GM23338 (cell line): ENCODE measurements around the gene CACNA2D2. TPM values are rescaled to one million over a fixed set of nuclear protein-coding genes. Genes with fewer than 3 reads are reported as not detected.

Experiments
- ATAC-seq: fragments of 200-7000 bp; cut with Tn5 transposase; 3 replicates; pipeline ENCODE4 v1.9.1; 2020
- DNase-seq: peaks from one replicate; pipeline ENCODE4 v3.0.0-alpha.2; 2015; ENCODE audit warnings: low spot score
- H2AFZ ChIP-seq: fragments of 200-600 bp; sonication (generic); 2 replicates; pipeline ENCODE4 v1.8.0; 2016; ENCODE audit warnings: antibody characterized with exemption, mild to moderate bottlenecking, moderate library complexity
- H3F3A ChIP-seq: fragments of 200-600 bp; sonication (generic); replicated peaks from 2 replicates; pipeline ENCODE4 v1.8.0; 2017; ENCODE audit warnings: antibody characterized with exemption, mixed run types, low read depth
- H3K27ac ChIP-seq: fragments of 200-600 bp; sonication (generic); 2 replicates; pipeline ENCODE4 v1.6.1; 2016; ENCODE audit warnings: low read depth
- H3K27me3 ChIP-seq: fragments of 200-600 bp; sonication (generic); 2 replicates; pipeline ENCODE4 v1.8.0; 2016; ENCODE audit warnings: mild to moderate bottlenecking, mixed run types, moderate library complexity; ENCODE audit not compliant: insufficient read depth
- H3K36me3 ChIP-seq: fragments of 200-600 bp; sonication (generic); 2 replicates; pipeline ENCODE4 v1.8.0; 2016; ENCODE audit warnings: mild to moderate bottlenecking; ENCODE audit not compliant: insufficient read depth
- H3K4me1 ChIP-seq: fragments of 200-600 bp; sonication (generic); 2 replicates; pipeline ENCODE4 v1.8.0; 2016; ENCODE audit warnings: mild to moderate bottlenecking, moderate library complexity; ENCODE audit not compliant: insufficient read depth
- H3K4me2 ChIP-seq: fragments of 200-600 bp; sonication (generic); 2 replicates; pipeline ENCODE4 v1.7.1; 2017; ENCODE audit warnings: mixed run types
- H3K4me3 ChIP-seq: fragments of 200-600 bp; sonication (generic); 2 replicates; pipeline ENCODE4 v1.6.1; 2016; ENCODE audit warnings: mixed run types
- H3K79me2 ChIP-seq: fragments of 200-600 bp; sonication (generic); replicated peaks from 2 replicates; pipeline ENCODE4 v1.8.0; 2017; ENCODE audit warnings: mild to moderate bottlenecking; ENCODE audit not compliant: insufficient read depth
- H3K9me2 ChIP-seq: fragments of 200-600 bp; sonication (generic); 2 replicates; pipeline ENCODE4 v1.8.0; 2017; ENCODE audit not compliant: insufficient read depth
- H4K20me1 ChIP-seq: fragments of 200-600 bp; sonication (generic); replicated peaks from 2 replicates; pipeline ENCODE4 v1.8.0; 2017; ENCODE audit warnings: mild to moderate bottlenecking; ENCODE audit not compliant: insufficient read depth
- H3K27ac Mint-ChIP-seq: 2 replicates; pipeline ENCODE4 v1.8.0; 2020; ENCODE audit warnings: inconsistent platforms, mild to moderate bottlenecking, moderate library complexity, mixed read lengths
- H3K27me3 Mint-ChIP-seq: 3 replicates; pipeline ENCODE4 v1.8.0; 2022; ENCODE audit warnings: low read depth, mild to moderate bottlenecking, moderate library complexity, mixed read lengths, inconsistent platforms; ENCODE audit not compliant: insufficient read depth, poor library complexity
- H3K36me3 Mint-ChIP-seq: 3 replicates; pipeline ENCODE4 v1.8.0; 2021; ENCODE audit warnings: low read depth, mild to moderate bottlenecking, inconsistent platforms, moderate library complexity, mixed read lengths
- H3K4me1 Mint-ChIP-seq: 3 replicates; pipeline ENCODE4 v1.8.0; 2020; ENCODE audit warnings: mild to moderate bottlenecking, inconsistent platforms, mixed read lengths
- H3K4me3 Mint-ChIP-seq: 3 replicates; pipeline ENCODE4 v1.8.0; 2021; ENCODE audit warnings: moderate library complexity, mild to moderate bottlenecking, inconsistent platforms, mixed read lengths
- H3K9me3 Mint-ChIP-seq: 3 replicates; pipeline ENCODE4 v1.8.0; 2020; ENCODE audit warnings: moderate library complexity, mild to moderate bottlenecking, inconsistent platforms, mixed read lengths
- CTCF ChIP-seq, 2 experiments: fragments of 200-600 bp in 1 of 2; sonication (generic) in 1 of 2; conservative IDR thresholded peaks; 2 replicates each; pipeline versions ENCODE4 v1.5.1 to v1.6.1; 2016 to 2017; ENCODE audit warnings: antibody characterized with exemption in 2 of 2, low read depth in 2 of 2, mild to moderate bottlenecking in 2 of 2, moderate library complexity in 1 of 2
- ETS1 ChIP-seq: IDR thresholded peaks from 2 replicates; pipeline ENCODE4 v1.6.1; 2016; ENCODE audit warnings: antibody characterized with exemption
- EZH2 ChIP-seq: fragments of 200-600 bp; sonication (generic); IDR thresholded peaks from one replicate; pipeline ENCODE4 v1.8.0; 2017; ENCODE audit warnings: antibody characterized with exemption, mild to moderate bottlenecking, low read depth; ENCODE audit not compliant: unreplicated experiment
- JUNB ChIP-seq: IDR thresholded peaks from one replicate; pipeline ENCODE4 v1.6.1; 2016; ENCODE audit warnings: antibody characterized with exemption; ENCODE audit not compliant: unreplicated experiment
- REST ChIP-seq: IDR thresholded peaks from one replicate; pipeline ENCODE4 v1.6.1; 2018; ENCODE audit warnings: antibody characterized with exemption; ENCODE audit not compliant: unreplicated experiment
- polyA plus RNA-seq: library from polyadenylated mRNA; unstranded; fragments of >200 nt; fragmentation: Nextera tagmentation; extraction: Ambion mirVana; gene quantifications from 2 replicates; pipeline ENCODE4 v1.2.1, GENCODE V29; 2016
- total RNA-seq: library from RNA; depleted of rRNA; stranded (reverse); fragments of >200 nt; shearing (Covaris generic); gene quantifications from 2 replicates; pipeline ENCODE4 v1.2.3, GENCODE V29; 2014

CACNA2D2 gene
- total and polyA plus RNA-seq, 2 experiments from 2014 or later = 4.7 to 11.4 TPM

- H3K4me1 ChIP-seq = peaks cover 24% of the 10 kb centered on the region
- H3K4me1 Mint-ChIP-seq = peaks cover 34% of the 10 kb centered on the region
Measured at GRCh38 chr3:50336452-50337174, 166.8 kb downstream of the CACNA2D2 start.

GRCh38 chr3:50334339-50335075 is 168.9 kb downstream of the CACNA2D2 start:
- H3K27me3 ChIP-seq = peaks cover 15% of the 10 kb centered on the region
- H3K9me2 ChIP-seq = no peaks in the 10 kb centered on the region
- no peak overlapping the region for H3K4me2 ChIP-seq
- peaks cover 16% of the 10 kb centered on the region for H3K4me1 ChIP-seq
- Mint-ChIP-seq H3K36me3 (peaks cover 26% of the 10 kb centered on the region), H3K4me1 (peaks cover 27% of the 10 kb centered on the region), H3K27me3 (peaks cover 27% of the 10 kb centered on the region), H3K9me3 (peaks cover under 1% of the 10 kb centered on the region; the same call in 1 of the 3 replicates), H3K27ac (no peak overlapping the region), H3K4me3 (0 out of 3 replicates have a peak overlapping the region, but pooled peaks have one; percentile 14)
- peaks cover 8% of the 10 kb centered on the region for H3K36me3 ChIP-seq
- H2AFZ ChIP-seq = no peak overlapping the region
- peaks cover 31% of the 10 kb centered on the region for H3F3A ChIP-seq
- peaks cover 36% of the 10 kb centered on the region for H3K79me2 ChIP-seq
- no peak overlapping the region for H3K4me3 ChIP-seq
- H3K27ac ChIP-seq = no peak overlapping the region
- no peak for ATAC-seq
- H4K20me1 ChIP-seq = peaks cover 17% of the 10 kb centered on the region
- no peak for DNase-seq
- TF ChIP-seq ETS1 (no peak), REST (no peak), EZH2 (no peak), JUNB (no peak)

More at GRCh38 chr3:50336452-50337174, 166.8 kb downstream of the CACNA2D2 start:
- TF ChIP-seq CTCF (conservative IDR thresholded peaks at IDR 0.05; ENCODE audit: low read depth in 2 of 2) (0 out of 4 replicates have a peak, but pooled peaks of 1 of the 2 experiments have one; percentile 10), ETS1 (no peak)
- DNase-seq (peak; percentile 41), ATAC-seq (peak; percentile 4)
- H3K79me2 ChIP-seq = peaks cover 36% of the 10 kb centered on the region
- Mint-ChIP-seq H3K36me3 (peaks cover 6% of the 10 kb centered on the region), H3K9me3 (peaks cover 3% of the 10 kb centered on the region; the same call in 1 of the 3 replicates), H3K27ac (peak overlapping the region; percentile 65), H3K27me3 (peaks cover 44% of the 10 kb centered on the region), H3K4me3 (peak overlapping the region; percentile 90)
- H3K4me2 ChIP-seq = peak overlapping the region; percentile 90
- H2AFZ ChIP-seq = peak overlapping the region; percentile 91; the same call in 1 of the 2 replicates
- peaks cover 17% of the 10 kb centered on the region for H4K20me1 ChIP-seq
- peak overlapping the region; percentile 87 for H3K27ac ChIP-seq
- peaks cover 36% of the 10 kb centered on the region for H3K27me3 ChIP-seq
- H3K4me3 ChIP-seq = peak overlapping the region; percentile 97
- no peaks in the 10 kb centered on the region for H3K9me2 ChIP-seq
- peaks cover 37% of the 10 kb centered on the region for H3F3A ChIP-seq
- H3K36me3 ChIP-seq = 0 out of 2 replicates have a peak, but pooled peaks cover 4% of the 10 kb centered on the region
